ENCODE data around the gene DMXL1. TPM values are rescaled to one million over a fixed set of nuclear protein-coding genes. Genes with fewer than 3 reads are reported as not detected.

The DMXL1 gene
- total RNA-seq, 1 donor: 86.1 TPM

DNA sequence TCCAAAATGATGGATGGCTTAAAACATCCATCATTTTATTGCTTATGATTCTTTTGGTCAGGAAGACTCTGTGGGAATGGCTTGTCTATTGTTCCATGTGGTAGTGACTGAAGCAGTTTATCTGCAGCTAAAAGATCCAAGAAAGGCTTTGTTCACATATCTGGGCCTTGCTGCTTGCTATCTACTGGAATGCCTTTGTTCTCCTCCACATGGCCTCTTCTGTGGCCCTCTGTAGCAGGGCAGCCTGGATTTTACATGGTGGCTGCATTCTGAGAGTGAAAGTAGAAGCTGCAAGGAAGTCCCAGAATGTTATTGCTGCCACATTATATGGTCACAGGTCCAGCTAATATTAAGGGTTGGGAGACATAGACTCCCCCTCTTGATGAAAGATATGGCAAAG is 35.1 kb downstream of the DMXL1 start:
- no peaks in the 10 kb centered on the region for H3K4me1 ChIP-seq (ENCODE audit: insufficient read depth, low read length)
- no peak overlapping the region for H2AFZ ChIP-seq (ENCODE audit: low read length)
- H3K36me3 ChIP-seq (ENCODE audit: insufficient read depth, low read length): peaks cover 2% of the 10 kb centered on the region
- no peaks in the 10 kb centered on the region for H3K9me3 ChIP-seq (ENCODE audit: low read depth, low read length)
- peaks cover 2% of the 10 kb centered on the region for H4K20me1 ChIP-seq (ENCODE audit: insufficient read depth, low read length)
- TF ChIP-seq, protein P1, sequence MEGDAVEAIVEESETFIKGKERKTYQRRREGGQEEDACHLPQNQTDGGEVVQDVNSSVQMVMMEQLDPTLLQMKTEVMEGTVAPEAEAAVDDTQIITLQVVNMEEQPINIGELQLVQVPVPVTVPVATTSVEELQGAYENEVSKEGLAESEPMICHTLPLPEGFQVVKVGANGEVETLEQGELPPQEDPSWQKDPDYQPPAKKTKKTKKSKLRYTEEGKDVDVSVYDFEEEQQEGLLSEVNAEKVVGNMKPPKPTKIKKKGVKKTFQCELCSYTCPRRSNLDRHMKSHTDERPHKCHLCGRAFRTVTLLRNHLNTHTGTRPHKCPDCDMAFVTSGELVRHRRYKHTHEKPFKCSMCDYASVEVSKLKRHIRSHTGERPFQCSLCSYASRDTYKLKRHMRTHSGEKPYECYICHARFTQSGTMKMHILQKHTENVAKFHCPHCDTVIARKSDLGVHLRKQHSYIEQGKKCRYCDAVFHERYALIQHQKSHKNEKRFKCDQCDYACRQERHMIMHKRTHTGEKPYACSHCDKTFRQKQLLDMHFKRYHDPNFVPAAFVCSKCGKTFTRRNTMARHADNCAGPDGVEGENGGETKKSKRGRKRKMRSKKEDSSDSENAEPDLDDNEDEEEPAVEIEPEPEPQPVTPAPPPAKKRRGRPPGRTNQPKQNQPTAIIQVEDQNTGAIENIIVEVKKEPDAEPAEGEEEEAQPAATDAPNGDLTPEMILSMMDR (IDR thresholded peaks at IDR 0.05; ENCODE audit: extremely low read depth, low read depth, low read length): no peak
- no peak overlapping the region for H3K4me2 ChIP-seq (ENCODE audit: insufficient read depth, low read length)
- DNase-seq (ENCODE audit: insufficient read length, low spot score, missing footprints): no peak
- H3K79me2 ChIP-seq (ENCODE audit: insufficient read depth, low read length): no peaks in the 10 kb centered on the region
- no peak overlapping the region for H3K27ac ChIP-seq (ENCODE audit: low read depth, low read length)
- H3K4me3 ChIP-seq (ENCODE audit: insufficient read depth, low read length): no peak overlapping the region
- no peaks in the 10 kb centered on the region for H3K27me3 ChIP-seq (ENCODE audit: insufficient read depth, low read length)

DNA sequence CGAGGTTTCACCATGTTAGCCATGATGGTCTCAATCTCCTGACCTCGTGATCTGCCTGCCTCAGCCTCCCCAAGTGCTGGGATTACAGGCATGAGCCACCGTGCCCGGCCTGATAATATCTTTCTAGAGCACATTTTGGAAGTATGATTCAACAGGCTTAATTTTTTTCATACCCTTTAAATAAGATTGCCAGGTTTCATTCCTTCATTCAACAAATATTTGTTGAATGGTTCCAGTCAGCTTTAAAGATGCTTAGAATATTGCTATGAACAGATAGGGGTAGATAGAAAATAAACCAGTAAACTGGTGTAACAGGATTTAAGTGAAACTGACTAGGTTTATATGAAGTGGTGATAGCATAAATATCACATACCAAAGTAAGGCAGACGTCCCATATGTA is 41.3 kb downstream of the DMXL1 start:
- no peak overlapping the region for H3K27ac ChIP-seq (ENCODE audit: low read depth, low read length)
- H3K9me3 ChIP-seq (ENCODE audit: low read depth, low read length): no peaks in the 10 kb centered on the region
- peaks cover 10% of the 10 kb centered on the region for H3K36me3 ChIP-seq (ENCODE audit: insufficient read depth, low read length)
- DNase-seq (ENCODE audit: insufficient read length, low spot score, missing footprints): no peak
- no peak overlapping the region for H3K4me3 ChIP-seq (ENCODE audit: insufficient read depth, low read length)
- H3K27me3 ChIP-seq (ENCODE audit: insufficient read depth, low read length): no peaks in the 10 kb centered on the region
- H2AFZ ChIP-seq (ENCODE audit: low read length): no peak overlapping the region
- H4K20me1 ChIP-seq (ENCODE audit: insufficient read depth, low read length): no peaks in the 10 kb centered on the region
- no peaks in the 10 kb centered on the region for H3K4me1 ChIP-seq (ENCODE audit: insufficient read depth, low read length)
- H3K79me2 ChIP-seq (ENCODE audit: insufficient read depth, low read length): no peaks in the 10 kb centered on the region
- TF ChIP-seq, protein P1 (IDR thresholded peaks at IDR 0.05; ENCODE audit: extremely low read depth, low read depth, low read length): no peak
- H3K4me2 ChIP-seq (ENCODE audit: insufficient read depth, low read length): no peak overlapping the region

DNA sequence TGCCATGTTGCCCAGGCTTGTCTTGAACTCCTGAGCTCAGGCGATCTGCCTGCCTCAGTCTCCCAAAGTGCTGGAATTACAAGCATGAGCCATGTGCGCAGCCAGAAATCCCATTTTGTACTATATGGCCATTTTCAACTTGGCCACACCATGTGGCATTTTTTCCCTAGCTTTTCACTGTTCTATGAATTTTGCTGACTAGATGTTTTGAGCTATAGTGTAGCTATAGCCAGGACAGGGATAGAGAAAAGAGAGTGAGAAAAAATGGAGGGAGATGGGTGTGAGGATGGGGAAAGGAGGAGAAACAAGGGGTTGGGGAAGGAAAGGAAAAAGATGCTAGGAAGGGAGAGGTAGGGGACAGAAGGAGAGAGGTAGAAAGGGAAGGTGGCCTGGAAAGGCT is 46.4 kb downstream of the DMXL1 start:
- Histone ChIP-seq H3K27ac (ENCODE audit: low read depth, low read length) (no peak overlapping the region), H3K4me1 (ENCODE audit: insufficient read depth, low read length) (no peaks in the 10 kb centered on the region), H4K20me1 (ENCODE audit: insufficient read depth, low read length) (no peaks in the 10 kb centered on the region), H3K4me2 (ENCODE audit: insufficient read depth, low read length) (no peak overlapping the region), H3K36me3 (ENCODE audit: insufficient read depth, low read length) (peaks cover 23% of the 10 kb centered on the region), H3K79me2 (ENCODE audit: insufficient read depth, low read length) (no peaks in the 10 kb centered on the region), H3K4me3 (ENCODE audit: insufficient read depth, low read length) (no peak overlapping the region), H3K9me3 (ENCODE audit: low read depth, low read length) (no peaks in the 10 kb centered on the region), H2AFZ (ENCODE audit: low read length) (no peak overlapping the region), H3K27me3 (ENCODE audit: insufficient read depth, low read length) (no peaks in the 10 kb centered on the region)
- TF ChIP-seq, protein P1 (IDR thresholded peaks at IDR 0.05; ENCODE audit: extremely low read depth, low read depth, low read length): no peak
- DNase-seq (ENCODE audit: insufficient read length, low spot score, missing footprints): no peak

DNA sequence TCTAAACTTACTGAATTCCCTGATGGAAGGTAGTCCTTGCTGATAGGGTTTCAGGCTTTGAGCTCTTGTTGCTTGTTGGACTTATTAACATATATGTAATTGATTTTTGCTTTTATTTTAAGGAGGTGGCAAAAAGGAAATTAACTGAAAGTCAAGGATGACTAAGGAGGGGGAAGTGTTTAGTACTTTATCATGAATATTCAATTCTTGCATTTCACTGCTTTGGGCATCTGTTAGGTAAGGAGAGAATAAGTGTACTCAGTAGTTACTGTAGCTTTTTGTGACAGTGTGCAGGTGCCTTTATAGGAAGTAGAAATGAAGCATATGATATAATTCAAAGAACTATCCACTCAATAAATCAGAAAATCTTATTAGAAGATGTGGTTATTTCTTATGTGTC is 47.1 kb downstream of the DMXL1 start:
- no peak overlapping the region for H3K4me3 ChIP-seq (ENCODE audit: insufficient read depth, low read length)
- no peaks in the 10 kb centered on the region for H3K79me2 ChIP-seq (ENCODE audit: insufficient read depth, low read length)
- no peaks in the 10 kb centered on the region for H3K27me3 ChIP-seq (ENCODE audit: insufficient read depth, low read length)
- peaks cover 23% of the 10 kb centered on the region for H3K36me3 ChIP-seq (ENCODE audit: insufficient read depth, low read length)
- no peak overlapping the region for H3K4me2 ChIP-seq (ENCODE audit: insufficient read depth, low read length)
- H3K27ac ChIP-seq (ENCODE audit: low read depth, low read length): no peak overlapping the region
- H2AFZ ChIP-seq (ENCODE audit: low read length): no peak overlapping the region
- no peaks in the 10 kb centered on the region for H4K20me1 ChIP-seq (ENCODE audit: insufficient read depth, low read length)
- TF ChIP-seq, protein P1 (IDR thresholded peaks at IDR 0.05; ENCODE audit: extremely low read depth, low read depth, low read length): no peak
- H3K4me1 ChIP-seq (ENCODE audit: insufficient read depth, low read length): no peaks in the 10 kb centered on the region
- no peaks in the 10 kb centered on the region for H3K9me3 ChIP-seq (ENCODE audit: low read depth, low read length)
- DNase-seq (ENCODE audit: insufficient read length, low spot score, missing footprints): no peak

All from osteoblast (primary cell).